ENCODE measurements around the gene MYOC. TPM values are rescaled to one million over a fixed set of nuclear protein-coding genes. Genes with fewer than 3 reads are reported as not detected.
"Not testable (repeated sequence)": the region's sequence is repeated elsewhere in the genome, so short reads cannot be mapped to it uniquely, and the experiment has no call there.

The MYOC gene
- total RNA-seq, result 1 to 10 TPM; 2.8 to 4.4 TPM

GRCh38 chr1:171652234-171652822 lies at the start of gene MYOC:
Gene MYOC, minus strand, starts transcription at chr1:171652688. Its CDS starts 77 bp downstream, at chr1:171652611.
- TF ChIP-seq CTCF (IDR thresholded peaks at IDR 0.05), result no peak
- H3K4me1 ChIP-seq, result peaks cover 0 to 37% of the 10 kb centered on the region in 2 donors
- peak within 1 kb of the TSS in 1 of 2 donors; percentile 1 for H3K4me3 ChIP-seq

GRCh38 chr1:171699531-171699930 lies 47.0 kb upstream of the MYOC start:
- H3K4me3 ChIP-seq, result no peak overlapping the region

More at GRCh38 chr1:171652234-171652822, at the start of gene MYOC:
- H3K36me3 ChIP-seq, result no peaks in the 10 kb centered on the region
- DNase-seq (ENCODE audit: low spot score), result no peak
- peak within 1 kb of the TSS in 1 of 2 donors; percentile 75 for H3K27ac ChIP-seq
- no peaks in the 10 kb centered on the region for H3K27me3 ChIP-seq
- no peaks in the 10 kb centered on the region for H3K9me3 ChIP-seq

GRCh38 chr1:171695772-171696171 lies 43.3 kb upstream of the MYOC start:
- not testable (repeated sequence) for DNase-seq (ENCODE audit: low spot score); H3K27me3 ChIP-seq; H3K4me1 ChIP-seq; H3K9me3 ChIP-seq; H3K36me3 ChIP-seq; H3K27ac ChIP-seq; H3K4me3 ChIP-seq

More at GRCh38 chr1:171699531-171699930, 47.0 kb upstream of the MYOC start:
- no peak for TF ChIP-seq CTCF (IDR thresholded peaks at IDR 0.05)
- Histone ChIP-seq H3K27ac (no peak overlapping the region), H3K27me3 (no peaks in the 10 kb centered on the region), H3K9me3 (no peaks in the 10 kb centered on the region), H3K36me3 (peaks cover 3% of the 10 kb centered on the region), H3K4me1 (no peaks in the 10 kb centered on the region)
- no peak for DNase-seq (ENCODE audit: low spot score)

GRCh38 chr1:171693541-171693940 lies 41.1 kb upstream of the MYOC start:
- not testable (repeated sequence) for H3K4me3 ChIP-seq; H3K27me3 ChIP-seq; H3K27ac ChIP-seq; H3K36me3 ChIP-seq; H3K9me3 ChIP-seq; DNase-seq (ENCODE audit: low spot score); H3K4me1 ChIP-seq

GRCh38 chr1:171683870-171684269 lies 31.4 kb upstream of the MYOC start:
- Histone ChIP-seq H3K4me1 (no peaks in the 10 kb centered on the region), H3K4me3 (no peak overlapping the region), H3K27me3 (no peaks in the 10 kb centered on the region), H3K27ac (no peak overlapping the region), H3K36me3 (no peaks in the 10 kb centered on the region), H3K9me3 (no peaks in the 10 kb centered on the region)
- TF ChIP-seq CTCF (IDR thresholded peaks at IDR 0.05), result no peak
- DNase-seq (ENCODE audit: low spot score), result no peak

- no peaks in the 10 kb centered on the region for H3K36me3 ChIP-seq
- no peak overlapping the region for H3K27ac ChIP-seq
- H3K4me1 ChIP-seq, result no peaks in the 10 kb centered on the region
- no peak for DNase-seq (ENCODE audit: low spot score)
- no peaks in the 10 kb centered on the region for H3K27me3 ChIP-seq
- no peak for TF ChIP-seq CTCF (IDR thresholded peaks at IDR 0.05)
- no peak overlapping the region for H3K4me3 ChIP-seq
- H3K9me3 ChIP-seq, result no peaks in the 10 kb centered on the region
Observed at GRCh38 chr1:171680339-171680738, 27.9 kb upstream of the MYOC start.

GRCh38 chr1:171676823-171677222 lies 24.3 kb upstream of the MYOC start:
- TF ChIP-seq CTCF (IDR thresholded peaks at IDR 0.05), result no peak
- Histone ChIP-seq H3K36me3 (no peaks in the 10 kb centered on the region), H3K27me3 (no peaks in the 10 kb centered on the region), H3K27ac (no peak overlapping the region), H3K4me3 (no peak overlapping the region), H3K4me1 (peaks cover 0 to 4% of the 10 kb centered on the region in 2 donors), H3K9me3 (no peaks in the 10 kb centered on the region)
- no peak for DNase-seq (ENCODE audit: low spot score)

All from right atrium auricular region (tissue), 2 donors.